ENCODE results near the gene ALOX15. TPM values are rescaled to one million over a fixed set of nuclear protein-coding genes. Genes with fewer than 3 reads are reported as not detected.

ALOX15 gene
- total RNA-seq, 1 donor from 2014 or later: not detected

- Mint-ChIP-seq H3K27me3 (peaks cover 10% of the 10 kb centered on the region), H3K27ac (no peak overlapping the region), H3K4me3 (no peak overlapping the region), H3K36me3 (ENCODE audit: low read depth) (no peaks in the 10 kb centered on the region), H3K9me3 (no peaks in the 10 kb centered on the region), H3K4me1 (peaks cover 2% of the 10 kb centered on the region)
- no peak for ATAC-seq (ENCODE audit: low read depth)
- no peak for DNase-seq
- POLR2A ChIA-PET: no interaction called here
- intact Hi-C loops (cut with micrococcal nuclease): loop anchor here (10.0 kb wide), 1 partner anchor 408 kb away; no protein-coding TSS in a partner anchor
- no peak for TF ChIP-seq CTCF (IDR thresholded peaks at IDR 0.05)
- CTCF ChIA-PET: no interaction called here
These were observed 18.2 kb downstream of the ALOX15 start for GRCh38 chr17:4623249-4623648.

- Mint-ChIP-seq H3K27ac (no peak overlapping the region), H3K9me3 (no peaks in the 10 kb centered on the region), H3K27me3 (peaks cover 15% of the 10 kb centered on the region), H3K4me3 (no peak overlapping the region), H3K4me1 (peaks cover 2% of the 10 kb centered on the region), H3K36me3 (ENCODE audit: low read depth) (no peaks in the 10 kb centered on the region)
- no peak for ATAC-seq (ENCODE audit: low read depth)
- no peak for TF ChIP-seq CTCF (IDR thresholded peaks at IDR 0.05)
- intact Hi-C loops (cut with micrococcal nuclease): loop anchor here (10.0 kb wide), 1 partner anchor 408 kb away; no protein-coding TSS in a partner anchor
- POLR2A ChIA-PET: no interaction called here
- CTCF ChIA-PET: interaction anchor here (0.6 kb wide), 1 partner anchor 49 kb away, joined by 3 read pairs; no protein-coding TSS in a partner anchor
- DNase-seq: no peak
These were observed 19.1 kb downstream of the ALOX15 start for GRCh38 chr17:4622375-4622774.

GRCh38 chr17:4620531-4621101 lies 20.9 kb downstream of the ALOX15 start:
- intact Hi-C loops (cut with micrococcal nuclease): loop anchor here (10.0 kb wide), 1 partner anchor 406 kb away; no protein-coding TSS in a partner anchor
- H3K4me1 Mint-ChIP-seq: no peaks in the 10 kb centered on the region
- H3K27me3 Mint-ChIP-seq: peaks cover 13% of the 10 kb centered on the region
- H3K27ac Mint-ChIP-seq: no peak overlapping the region
- TF ChIP-seq CTCF (IDR thresholded peaks at IDR 0.05): no peak
- H3K9me3 Mint-ChIP-seq: no peaks in the 10 kb centered on the region
- ATAC-seq (ENCODE audit: low read depth): no peak
- ChIA-PET CTCF (no interaction called here), POLR2A (no interaction called here)
- H3K4me3 Mint-ChIP-seq: no peak overlapping the region
- DNase-seq: no peak
- H3K36me3 Mint-ChIP-seq (ENCODE audit: low read depth): no peaks in the 10 kb centered on the region

- CTCF ChIA-PET: no interaction called here
- Mint-ChIP-seq H3K9me3 (no peaks in the 10 kb centered on the region), H3K27me3 (peaks cover 12% of the 10 kb centered on the region), H3K27ac (no peak overlapping the region), H3K36me3 (ENCODE audit: low read depth) (no peaks in the 10 kb centered on the region), H3K4me3 (no peak overlapping the region), H3K4me1 (no peaks in the 10 kb centered on the region)
- no peak for TF ChIP-seq CTCF (IDR thresholded peaks at IDR 0.05)
- POLR2A ChIA-PET: no interaction called here
- intact Hi-C loops (cut with micrococcal nuclease): no loop called here
- ATAC-seq (ENCODE audit: low read depth): no peak
- no peak for DNase-seq
These were observed 23.7 kb downstream of the ALOX15 start for GRCh38 chr17:4617590-4618351.

GRCh38 chr17:4617090-4617489 lies 24.4 kb downstream of the ALOX15 start:
- DNase-seq: no peak
- H3K4me1 Mint-ChIP-seq: no peaks in the 10 kb centered on the region
- no peak for TF ChIP-seq CTCF (IDR thresholded peaks at IDR 0.05)
- intact Hi-C loops (cut with micrococcal nuclease): no loop called here
- no peak overlapping the region for H3K4me3 Mint-ChIP-seq
- no peaks in the 10 kb centered on the region for H3K9me3 Mint-ChIP-seq
- H3K27ac Mint-ChIP-seq: no peak overlapping the region
- peaks cover 15% of the 10 kb centered on the region for H3K27me3 Mint-ChIP-seq
- no peak for ATAC-seq (ENCODE audit: low read depth)
- H3K36me3 Mint-ChIP-seq (ENCODE audit: low read depth): no peaks in the 10 kb centered on the region
- ChIA-PET POLR2A (no interaction called here), CTCF (no interaction called here)
